RWPE2 (cell line): ENCODE measurements around the gene ITPR1.

Source experiments
- ATAC-seq: fragments of 200-7000 bp; cut with Tn5 transposase; 3 replicates; pipeline ENCODE4 v1.9.1; 2021; ENCODE audit warnings: low read depth
- DNase-seq: peaks from one replicate; pipeline ENCODE4 v3.0.0-alpha.2; 2020; ENCODE audit warnings: low spot score
- H3K27ac ChIP-seq: fragments of 450-650 bp; 2 replicates; pipeline ENCODE4 v1.5.1; 2017; ENCODE audit warnings: mild to moderate bottlenecking; ENCODE audit not compliant: poor library complexity, severe bottlenecking
- H3K27me3 ChIP-seq: fragments of 250-450 bp; sonication (Bioruptor Pico); 2 replicates; pipeline ENCODE4 v1.5.1; 2021; ENCODE audit warnings: mild to moderate bottlenecking, moderate library complexity; ENCODE audit not compliant: insufficient read depth, poor library complexity, severe bottlenecking
- H3K36me3 ChIP-seq: fragments of 250-450 bp; sonication (Bioruptor Pico); 2 replicates; pipeline ENCODE4 v1.5.1; 2020; ENCODE audit warnings: low read depth, mild to moderate bottlenecking, moderate library complexity
- H3K4me1 ChIP-seq: fragments of 250-450 bp; sonication (Bioruptor Pico); 2 replicates; pipeline ENCODE4 v1.5.1; 2021; ENCODE audit warnings: mild to moderate bottlenecking, moderate library complexity; ENCODE audit not compliant: insufficient read depth, poor library complexity, severe bottlenecking
- H3K4me3 ChIP-seq: fragments of 250-450 bp; sonication (Bioruptor Pico); 2 replicates; pipeline ENCODE4 v1.5.1; 2021; ENCODE audit warnings: mild to moderate bottlenecking, moderate library complexity; ENCODE audit not compliant: severe bottlenecking
- H3K9me3 ChIP-seq: fragments of 250-450 bp; sonication (Bioruptor Pico); 2 replicates; pipeline ENCODE4 v1.5.1; 2021; ENCODE audit warnings: mild to moderate bottlenecking, moderate library complexity; ENCODE audit not compliant: severe bottlenecking
- TF ChIP-seq, protein P1 (sequence below): fragments of 450-650 bp; IDR thresholded peaks from one replicate; pipeline ENCODE4 v1.5.1; 2017; ENCODE audit warnings: mild to moderate bottlenecking, moderate library complexity; ENCODE audit not compliant: poor library complexity, severe bottlenecking

The ITPR1 gene

DNA sequence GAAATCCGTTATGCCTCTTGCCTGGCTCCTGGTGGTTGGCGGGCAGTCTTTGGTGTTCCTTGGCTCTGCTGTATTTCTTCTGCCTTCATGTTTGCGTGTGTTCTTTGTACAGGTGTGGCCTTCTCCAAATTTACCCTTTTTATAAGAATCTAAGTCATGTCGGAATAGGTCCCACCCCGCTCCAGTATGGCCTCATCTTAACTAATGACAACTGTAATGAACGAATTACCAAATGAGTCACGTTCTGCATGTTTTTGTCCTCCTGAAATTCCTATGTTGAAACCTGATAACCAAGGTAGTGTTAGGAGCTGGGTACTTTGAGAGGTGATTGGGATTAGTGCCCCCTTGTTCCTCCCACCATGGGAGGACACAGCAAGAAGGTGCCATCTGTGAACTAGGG, 71.1 kb downstream of the ITPR1 start:
- H3K36me3 ChIP-seq = no peaks in the 10 kb centered on the region
- H3K4me1 ChIP-seq = no peaks in the 10 kb centered on the region
- no peak overlapping the region for H3K4me3 ChIP-seq
- no peak for ATAC-seq
- DNase-seq = no peak
- no peaks in the 10 kb centered on the region for H3K27me3 ChIP-seq
- TF ChIP-seq, protein P1, sequence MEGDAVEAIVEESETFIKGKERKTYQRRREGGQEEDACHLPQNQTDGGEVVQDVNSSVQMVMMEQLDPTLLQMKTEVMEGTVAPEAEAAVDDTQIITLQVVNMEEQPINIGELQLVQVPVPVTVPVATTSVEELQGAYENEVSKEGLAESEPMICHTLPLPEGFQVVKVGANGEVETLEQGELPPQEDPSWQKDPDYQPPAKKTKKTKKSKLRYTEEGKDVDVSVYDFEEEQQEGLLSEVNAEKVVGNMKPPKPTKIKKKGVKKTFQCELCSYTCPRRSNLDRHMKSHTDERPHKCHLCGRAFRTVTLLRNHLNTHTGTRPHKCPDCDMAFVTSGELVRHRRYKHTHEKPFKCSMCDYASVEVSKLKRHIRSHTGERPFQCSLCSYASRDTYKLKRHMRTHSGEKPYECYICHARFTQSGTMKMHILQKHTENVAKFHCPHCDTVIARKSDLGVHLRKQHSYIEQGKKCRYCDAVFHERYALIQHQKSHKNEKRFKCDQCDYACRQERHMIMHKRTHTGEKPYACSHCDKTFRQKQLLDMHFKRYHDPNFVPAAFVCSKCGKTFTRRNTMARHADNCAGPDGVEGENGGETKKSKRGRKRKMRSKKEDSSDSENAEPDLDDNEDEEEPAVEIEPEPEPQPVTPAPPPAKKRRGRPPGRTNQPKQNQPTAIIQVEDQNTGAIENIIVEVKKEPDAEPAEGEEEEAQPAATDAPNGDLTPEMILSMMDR = no peak
- no peak overlapping the region for H3K27ac ChIP-seq
- H3K9me3 ChIP-seq = no peaks in the 10 kb centered on the region

DNA sequence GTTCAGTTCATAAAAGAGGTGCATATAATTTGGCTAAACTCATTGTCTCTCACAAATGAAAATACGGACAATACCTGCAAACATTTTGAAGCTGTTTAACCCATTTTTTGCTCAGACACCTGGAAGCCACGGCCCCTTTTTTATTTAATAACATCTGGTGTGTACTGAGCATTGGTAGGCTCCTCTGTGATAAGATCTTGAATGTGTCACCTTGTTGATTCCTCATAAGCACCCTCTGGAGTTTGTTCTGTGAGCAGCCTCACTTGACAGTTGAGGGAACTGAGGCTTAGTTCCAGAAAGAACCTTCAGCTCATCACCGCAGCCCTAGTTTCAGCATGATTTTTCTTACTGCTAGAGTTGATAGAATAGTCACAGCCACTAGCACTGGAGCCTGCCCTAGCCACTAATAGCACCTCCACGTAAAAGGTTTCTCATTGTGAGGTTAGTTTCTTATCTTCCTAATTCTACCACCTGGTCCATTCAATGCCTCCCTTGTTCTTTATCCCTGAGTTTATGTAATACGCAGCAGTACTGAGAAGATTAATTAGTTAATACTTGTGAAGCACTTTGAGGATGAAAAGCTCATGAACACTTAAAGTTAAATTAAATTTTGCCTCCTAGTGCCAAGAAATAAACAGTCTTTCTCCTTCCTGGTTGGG, 71.9 kb downstream of the ITPR1 start:
- DNase-seq (no peak), ATAC-seq (no peak)
- Histone ChIP-seq H3K4me3 (no peak overlapping the region), H3K27ac (no peak overlapping the region), H3K27me3 (no peaks in the 10 kb centered on the region), H3K36me3 (no peaks in the 10 kb centered on the region), H3K9me3 (no peaks in the 10 kb centered on the region), H3K4me1 (no peaks in the 10 kb centered on the region)
- TF ChIP-seq, protein P1 = no peak

DNA sequence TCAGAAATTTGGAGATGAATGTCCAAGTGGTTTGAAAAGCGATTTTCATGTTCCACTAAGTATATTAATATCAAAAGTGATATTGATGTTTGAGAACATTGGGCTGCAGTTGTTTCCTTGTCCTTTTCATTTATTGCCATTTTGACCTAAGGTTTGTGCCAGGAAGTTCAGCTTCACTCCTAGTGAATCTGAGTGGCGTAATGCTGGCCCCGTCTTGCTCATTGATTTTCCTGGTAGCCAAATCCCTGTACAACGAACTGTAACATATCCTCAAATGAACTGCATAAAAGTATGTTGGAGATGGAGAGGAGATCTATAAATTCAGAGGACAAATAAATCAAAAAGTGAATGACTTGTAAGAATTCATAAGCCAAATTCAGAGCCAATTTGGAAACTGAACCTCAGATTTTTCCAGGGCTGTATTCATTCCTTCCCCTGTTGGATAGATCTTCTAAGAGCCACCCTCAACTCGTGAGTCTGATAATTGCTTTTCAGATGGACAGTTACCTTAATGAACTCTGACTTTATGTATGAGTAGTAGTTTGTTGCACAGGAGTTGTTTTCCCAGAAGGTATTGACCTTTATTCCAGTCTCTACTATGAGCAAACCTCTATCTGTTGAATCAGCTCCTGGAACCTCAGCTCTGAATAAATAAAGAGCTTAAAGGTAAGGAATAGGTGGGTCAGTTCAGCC, 72.8 kb downstream of the ITPR1 start:
- no peak for ATAC-seq
- Histone ChIP-seq H3K9me3 (no peaks in the 10 kb centered on the region), H3K36me3 (no peaks in the 10 kb centered on the region), H3K4me1 (no peaks in the 10 kb centered on the region), H3K4me3 (no peak overlapping the region), H3K27me3 (no peaks in the 10 kb centered on the region), H3K27ac (no peak overlapping the region)
- no peak for DNase-seq
- TF ChIP-seq, protein P1 = no peak

DNA sequence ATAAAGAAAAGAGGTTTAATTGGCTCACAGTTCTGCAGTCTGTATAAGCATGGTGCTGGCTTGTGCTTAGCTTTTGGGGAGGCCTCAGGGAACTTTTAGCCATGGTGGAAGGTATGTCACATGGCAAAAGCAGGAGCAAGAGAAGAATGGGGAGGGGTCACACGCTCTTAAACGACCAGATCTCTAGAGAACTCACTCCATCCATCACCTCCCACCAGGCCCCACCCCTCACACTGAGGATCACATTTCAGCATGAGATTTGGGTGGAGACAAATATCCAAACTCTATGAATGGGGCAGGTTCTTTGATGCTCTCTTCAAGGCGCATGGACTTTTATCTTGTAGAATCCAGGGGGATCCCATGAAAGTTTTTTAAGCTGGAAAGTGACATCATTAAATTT, 75.7 kb downstream of the ITPR1 start:
- Histone ChIP-seq H3K9me3 (no peaks in the 10 kb centered on the region), H3K4me3 (no peak overlapping the region), H3K4me1 (no peaks in the 10 kb centered on the region), H3K27me3 (no peaks in the 10 kb centered on the region), H3K36me3 (no peaks in the 10 kb centered on the region), H3K27ac (no peak overlapping the region)
- no peak for ATAC-seq
- no peak for DNase-seq
- TF ChIP-seq, protein P1 = no peak
